GM12891 (cell line): ENCODE results near the gene RTEL1.

Source experiments
- PAX5 ChIP-seq: IDR thresholded peaks from 2 replicates; pipeline ENCODE4 v1.6.1; 2011; ENCODE audit warnings: low read length, moderate library complexity, mild to moderate bottlenecking; ENCODE audit not compliant: insufficient read depth, severe bottlenecking
- POLR2A ChIP-seq: IDR thresholded peaks from 2 replicates; pipeline ENCODE4 v1.6.1; 2011; ENCODE audit warnings: low read depth, low read length, control low read depth
- POLR2AphosphoS5 ChIP-seq: IDR thresholded peaks from 2 replicates; pipeline ENCODE4 v1.6.1; 2011; ENCODE audit warnings: low read depth, low read length, control low read depth
- POU2F2 ChIP-seq: IDR thresholded peaks from 2 replicates; pipeline ENCODE4 v1.6.1; 2011; ENCODE audit warnings: low read depth, mild to moderate bottlenecking, control low read depth, low read length, moderate library complexity
- TAF1 ChIP-seq: IDR thresholded peaks from 2 replicates; pipeline ENCODE4 v1.6.1; 2011; ENCODE audit warnings: low read depth, low read length, control low read depth

DNA sequence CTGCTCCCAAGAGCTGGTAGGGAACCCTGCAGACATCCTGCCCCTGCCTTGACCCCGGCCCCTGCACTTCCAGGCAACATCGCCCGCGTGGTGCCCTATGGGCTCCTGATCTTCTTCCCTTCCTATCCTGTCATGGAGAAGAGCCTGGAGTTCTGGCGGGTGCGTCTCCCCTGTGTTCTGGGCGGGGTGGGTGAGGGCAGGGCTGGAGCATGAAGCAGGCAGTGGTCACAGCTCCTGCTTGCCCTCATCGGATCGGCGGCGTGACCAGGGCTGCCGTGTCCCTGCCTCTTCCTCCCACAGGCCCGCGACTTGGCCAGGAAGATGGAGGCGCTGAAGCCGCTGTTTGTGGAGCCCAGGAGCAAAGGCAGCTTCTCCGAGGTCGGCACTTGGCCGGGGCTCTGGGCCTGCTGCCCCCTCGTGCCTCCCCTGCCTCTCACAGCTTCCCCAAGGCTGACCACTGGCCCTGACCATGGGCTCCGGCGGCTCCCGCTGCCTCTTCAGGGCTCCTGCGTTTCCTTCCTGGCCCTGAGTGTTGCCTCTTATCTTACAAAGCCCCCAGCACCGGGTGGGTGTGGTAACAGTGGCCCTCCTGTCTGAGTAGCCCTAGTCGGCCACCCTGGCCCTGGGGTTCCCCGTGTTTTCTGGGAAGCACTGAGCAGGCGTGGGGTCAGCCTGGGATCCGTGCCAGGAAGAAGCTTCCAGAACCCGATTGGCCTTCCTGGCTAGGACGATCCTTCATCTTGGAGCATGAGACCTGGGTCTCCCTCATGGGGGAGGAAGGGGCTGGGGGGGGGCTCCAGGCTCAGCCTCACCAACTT lies 30.3 kb downstream of the RTEL1 start:
- TF ChIP-seq POU2F2: no peak
- TF ChIP-seq POLR2A: no peak
- no peak for TF ChIP-seq POLR2AphosphoS5
- no peak for TF ChIP-seq PAX5
- no peak for TF ChIP-seq TAF1
